GM23248 (cell line): ENCODE results near the gene PAX4. TPM values are rescaled to one million over a fixed set of nuclear protein-coding genes. Genes with fewer than 3 reads are reported as not detected.
A peak's percentile ranks its signal among the peaks of the same experiment; 100 is the strongest.

ENCODE experiments used
- DNase-seq: peaks from one replicate; pipeline ENCODE4 v3.0.0-alpha.2; 2015
- H2AFZ ChIP-seq: fragments of 200-600 bp; sonication (generic); 2 replicates; pipeline ENCODE4 v1.6.1; 2016; ENCODE audit warnings: antibody characterized with exemption
- H3F3A ChIP-seq: fragments of 200-600 bp; sonication (generic); 2 replicates; pipeline ENCODE4 v1.6.1; 2016; ENCODE audit warnings: mild to moderate bottlenecking, antibody characterized with exemption, mixed run types; ENCODE audit not compliant: insufficient read depth
- H3K27ac ChIP-seq: fragments of 200-600 bp; sonication (generic); 2 replicates; pipeline ENCODE4 v1.5.1; 2016; ENCODE audit warnings: mild to moderate bottlenecking
- H3K27me3 ChIP-seq: fragments of 200-600 bp; sonication (generic); replicated peaks from 2 replicates; pipeline ENCODE4 v1.6.1; 2016; ENCODE audit warnings: mild to moderate bottlenecking; ENCODE audit not compliant: insufficient read depth
- H3K36me3 ChIP-seq: fragments of 200-600 bp; sonication (generic); 2 replicates; pipeline ENCODE4 v1.6.1; 2016; ENCODE audit warnings: low read depth, mild to moderate bottlenecking
- H3K4me1 ChIP-seq: fragments of 200-600 bp; sonication (generic); 2 replicates; pipeline ENCODE4 v1.6.1; 2016; ENCODE audit warnings: mild to moderate bottlenecking; ENCODE audit not compliant: insufficient read depth
- H3K4me2 ChIP-seq: fragments of 200-600 bp; sonication (generic); one replicate; pipeline ENCODE4 v1.6.1; 2016; ENCODE audit warnings: mild to moderate bottlenecking; ENCODE audit not compliant: unreplicated experiment
- H3K4me3 ChIP-seq: fragments of 200-600 bp; sonication (generic); 2 replicates; pipeline ENCODE4 v1.5.1; 2016; ENCODE audit warnings: mild to moderate bottlenecking
- H3K79me2 ChIP-seq: fragments of 200-600 bp; sonication (generic); 2 replicates; pipeline ENCODE4 v1.6.1; 2016; ENCODE audit warnings: mild to moderate bottlenecking; ENCODE audit not compliant: insufficient read depth
- H3K9ac ChIP-seq: fragments of 200-600 bp; sonication (generic); 2 replicates; pipeline ENCODE4 v1.6.1; 2016; ENCODE audit warnings: mild to moderate bottlenecking
- H3K9me2 ChIP-seq: fragments of 200-600 bp; sonication (generic); 2 replicates; pipeline ENCODE4 v1.6.1; 2016; ENCODE audit warnings: mixed run types, mild to moderate bottlenecking, moderate library complexity; ENCODE audit not compliant: insufficient read depth
- H3K9me3 ChIP-seq: fragments of 200-600 bp; sonication (generic); one replicate; pipeline ENCODE4 v1.6.1; 2017; ENCODE audit warnings: low read depth
- H4K20me1 ChIP-seq: fragments of 200-600 bp; sonication (generic); 2 replicates; pipeline ENCODE4 v1.6.0; 2016; ENCODE audit not compliant: insufficient read depth
- EZH2 ChIP-seq: fragments of 200-600 bp; sonication (generic); IDR thresholded peaks from 2 replicates; pipeline ENCODE4 v1.6.1; 2018; ENCODE audit warnings: antibody characterized with exemption, mild to moderate bottlenecking; ENCODE audit not compliant: insufficient read depth, poor library complexity, severe bottlenecking
- EZH2phosphoT487 ChIP-seq: fragments of 200-600 bp; sonication (generic); IDR thresholded peaks from 2 replicates; pipeline ENCODE4 v1.6.1; 2018; ENCODE audit warnings: antibody characterized with exemption, moderate library complexity, mild to moderate bottlenecking, low read depth; ENCODE audit not compliant: insufficient read depth
- WGBS, 2 experiments: methylation state at CpG; one replicate each; pipeline ENCODE4 v1.1.6; 2015 to 2017; ENCODE audit warnings: low lambda C conversion rate in 2 of 2, low coverage in 1 of 2; ENCODE audit errors: missing lambda C conversion rate in 2 of 2; 5-methylcytosine and 5-hydroxymethylcytosine counted together
- in situ Hi-C: fragments of 300-500 bp; cut with MboI; formaldehyde crosslinking; loops from 2 replicates; pipeline ENCODE4 v1.15.0; 2020
- polyA plus RNA-seq: library from polyadenylated mRNA; unstranded; fragments of >200 nt; fragmentation: Nextera tagmentation; extraction: Ambion mirVana; gene quantifications from 2 replicates; pipeline ENCODE4 v1.2.1, GENCODE V29; 2016
- total RNA-seq: library from RNA; depleted of rRNA; stranded (reverse); fragments of >200 nt; shearing (Covaris generic); gene quantifications from 2 replicates; pipeline ENCODE4 v1.2.3, GENCODE V29; 2014

Gene PAX4
- total and polyA plus RNA-seq, 2 experiments from 2014 or later, result not detected

- Histone ChIP-seq H3K9me2 (no peaks in the 10 kb centered on the region), H3K4me3 (no peak overlapping the region), H3K9ac (no peak overlapping the region), H3K79me2 (no peaks in the 10 kb centered on the region), H3K9me3 (no peaks in the 10 kb centered on the region), H4K20me1 (no peaks in the 10 kb centered on the region), H3K36me3 (no peaks in the 10 kb centered on the region), H3K27me3 (peaks cover 30% of the 10 kb centered on the region), H3K4me2 (no peak overlapping the region), H3K27ac (no peak overlapping the region), H3F3A (no peaks in the 10 kb centered on the region), H3K4me1 (no peaks in the 10 kb centered on the region), H2AFZ (no peak overlapping the region)
- in situ Hi-C loops, result no loop called here
- DNase-seq, result no peak
- WGBS, 2 experiments, result 0 to 6% methylated on average over 1 of the region's 1 CpG
- no peak for TF ChIP-seq EZH2phosphoT487
- no peak for TF ChIP-seq EZH2
Observed at GRCh38 chr7:127612263-127612662, 5.7 kb downstream of the PAX4 start.

DNA sequence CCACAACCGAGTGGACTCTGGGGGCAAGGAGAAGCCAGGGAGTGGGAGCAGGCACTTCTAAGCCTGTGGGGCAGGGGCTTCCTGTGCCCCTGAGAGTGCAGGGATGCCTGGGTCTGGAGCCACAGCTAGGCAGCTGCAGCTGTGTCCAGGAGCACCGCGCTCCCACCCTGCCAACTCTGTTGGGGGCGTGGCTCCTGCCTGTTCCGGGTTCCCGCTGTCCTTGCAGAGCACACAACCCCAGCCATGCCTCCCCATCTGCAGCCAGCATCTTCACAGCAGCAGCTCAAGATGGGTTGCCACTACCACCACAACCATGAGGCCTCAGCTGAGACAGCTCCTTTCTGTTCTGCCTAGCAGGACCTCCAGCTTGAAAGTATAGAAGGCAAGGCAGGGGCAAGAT lies 8.6 kb downstream of the PAX4 start:
- H3K79me2 ChIP-seq, result no peaks in the 10 kb centered on the region
- H3K27ac ChIP-seq, result no peak overlapping the region
- no peak overlapping the region for H3K4me2 ChIP-seq
- no peak for DNase-seq
- H3K4me3 ChIP-seq, result no peak overlapping the region
- no peak for TF ChIP-seq EZH2
- no peak for TF ChIP-seq EZH2phosphoT487
- 0 out of 2 replicates have a peak, but pooled peaks cover under 1% of the 10 kb centered on the region for H3K27me3 ChIP-seq
- H3K36me3 ChIP-seq, result no peaks in the 10 kb centered on the region
- H3K9me3 ChIP-seq, result no peaks in the 10 kb centered on the region
- H3K9ac ChIP-seq, result no peak overlapping the region
- H3K4me1 ChIP-seq, result no peaks in the 10 kb centered on the region
- H3K9me2 ChIP-seq, result no peaks in the 10 kb centered on the region
- no peaks in the 10 kb centered on the region for H3F3A ChIP-seq
- 41 to 43% methylated on average over 4 to 6 of the region's 6 CpGs for WGBS, 2 experiments
- H2AFZ ChIP-seq, result no peak overlapping the region
- in situ Hi-C loops, result no loop called here
- H4K20me1 ChIP-seq, result no peaks in the 10 kb centered on the region

DNA sequence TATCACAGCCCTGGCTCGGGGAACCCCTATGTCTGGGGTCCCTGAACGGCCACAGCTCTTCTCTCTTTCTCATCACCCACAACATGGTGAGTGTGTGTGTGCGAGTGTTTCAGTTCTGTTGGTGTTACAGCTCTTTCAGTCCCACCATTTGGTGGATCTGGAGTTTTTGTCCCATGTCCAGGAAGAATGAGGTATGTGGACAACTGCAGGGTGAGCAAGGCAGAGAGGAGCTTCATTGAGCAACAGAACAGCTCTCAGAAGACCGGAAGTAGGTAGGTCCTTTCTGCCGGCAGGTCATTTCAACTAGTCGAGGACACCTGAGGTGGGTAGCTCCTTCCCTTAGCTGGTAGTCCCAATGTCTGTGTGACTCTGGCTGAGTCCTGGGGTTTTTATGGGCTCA lies 9.5 kb downstream of the PAX4 start:
- Histone ChIP-seq H3K9ac (no peak overlapping the region), H4K20me1 (no peaks in the 10 kb centered on the region), H2AFZ (no peak overlapping the region), H3K79me2 (no peaks in the 10 kb centered on the region), H3K36me3 (no peaks in the 10 kb centered on the region), H3F3A (no peaks in the 10 kb centered on the region), H3K9me3 (no peaks in the 10 kb centered on the region), H3K4me1 (no peaks in the 10 kb centered on the region), H3K4me2 (no peak overlapping the region), H3K9me2 (no peaks in the 10 kb centered on the region), H3K27ac (no peak overlapping the region), H3K4me3 (no peak overlapping the region), H3K27me3 (no peaks in the 10 kb centered on the region)
- WGBS, 2 experiments, result 46 to 48% methylated on average over 6 of the region's 6 CpGs
- TF ChIP-seq EZH2phosphoT487 (no peak), EZH2 (no peak)
- in situ Hi-C loops, result no loop called here
- no peak for DNase-seq

- no peak for DNase-seq
- no peak overlapping the region for H2AFZ ChIP-seq
- WGBS, 2 experiments, result 64 to 75% methylated on average over 3 of the region's 3 CpGs
- TF ChIP-seq EZH2 (no peak), EZH2phosphoT487 (no peak)
- no peaks in the 10 kb centered on the region for H3K9me3 ChIP-seq
- no peaks in the 10 kb centered on the region for H3K4me1 ChIP-seq
- no peaks in the 10 kb centered on the region for H3F3A ChIP-seq
- H3K27ac ChIP-seq, result no peak overlapping the region
- no peaks in the 10 kb centered on the region for H3K9me2 ChIP-seq
- no peaks in the 10 kb centered on the region for H3K79me2 ChIP-seq
- no peak overlapping the region for H3K9ac ChIP-seq
- in situ Hi-C loops, result no loop called here
- H3K36me3 ChIP-seq, result no peaks in the 10 kb centered on the region
- no peak overlapping the region for H3K4me2 ChIP-seq
- H3K4me3 ChIP-seq, result no peak overlapping the region
- H3K27me3 ChIP-seq, result no peaks in the 10 kb centered on the region
- no peaks in the 10 kb centered on the region for H4K20me1 ChIP-seq
Observed at GRCh38 chr7:127600885-127601284, 17.1 kb downstream of the PAX4 start.

DNA sequence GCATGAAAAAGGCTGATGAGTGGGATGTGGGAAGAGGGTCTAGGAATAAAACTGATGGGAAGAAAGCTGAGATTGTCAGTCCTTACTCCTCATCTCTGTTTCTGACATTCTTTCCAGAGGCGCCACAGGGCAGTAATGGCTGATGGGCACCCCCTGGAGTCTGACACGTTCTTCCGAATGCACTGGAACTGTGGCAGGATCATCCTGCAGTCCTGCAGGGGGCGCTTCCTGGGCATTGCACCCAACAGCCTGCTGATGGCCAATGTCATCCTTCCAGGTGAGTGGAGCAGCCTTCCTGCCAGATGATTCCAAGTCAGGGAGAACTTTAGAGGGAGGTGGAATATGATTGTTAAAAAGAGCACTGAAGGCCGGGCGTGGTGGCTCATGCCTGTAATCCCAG lies 19.6 kb downstream of the PAX4 start:
- Histone ChIP-seq H3K4me3 (no peak overlapping the region), H3K9ac (no peak overlapping the region), H3K9me2 (no peaks in the 10 kb centered on the region), H3K4me2 (no peak overlapping the region), H3K4me1 (no peaks in the 10 kb centered on the region), H3K79me2 (no peaks in the 10 kb centered on the region), H3K9me3 (no peaks in the 10 kb centered on the region), H3K36me3 (no peaks in the 10 kb centered on the region), H4K20me1 (no peaks in the 10 kb centered on the region), H3K27me3 (no peaks in the 10 kb centered on the region), H2AFZ (no peak overlapping the region), H3K27ac (no peak overlapping the region), H3F3A (no peaks in the 10 kb centered on the region)
- DNase-seq, result peak; percentile 29
- in situ Hi-C loops, result no loop called here
- 64 to 66% methylated on average over 6 of the region's 6 CpGs for WGBS, 2 experiments
- TF ChIP-seq EZH2 (no peak), EZH2phosphoT487 (no peak)
